D721Med (cell line): Measurements from ENCODE around the gene ACP6.

ENCODE experiments used
- DNase-seq: peaks from one replicate; pipeline ENCODE4 v3.0.0; 2011; ENCODE audit warnings: low spot score; ENCODE audit not compliant: insufficient read length
- FAIRE-seq: peaks from 2 replicates; lab custom pipeline; 2011; peaks lifted over from hg19 to GRCh38; lab: Jason Lieb, UNC
- TF ChIP-seq, protein P1 (sequence below): IDR thresholded peaks from 2 replicates; pipeline ENCODE4 v1.5.1; 2012; ENCODE audit warnings: mild to moderate bottlenecking, control low read depth; ENCODE audit not compliant: insufficient read depth; ENCODE audit errors: missing control alignments

Gene ACP6

DNA sequence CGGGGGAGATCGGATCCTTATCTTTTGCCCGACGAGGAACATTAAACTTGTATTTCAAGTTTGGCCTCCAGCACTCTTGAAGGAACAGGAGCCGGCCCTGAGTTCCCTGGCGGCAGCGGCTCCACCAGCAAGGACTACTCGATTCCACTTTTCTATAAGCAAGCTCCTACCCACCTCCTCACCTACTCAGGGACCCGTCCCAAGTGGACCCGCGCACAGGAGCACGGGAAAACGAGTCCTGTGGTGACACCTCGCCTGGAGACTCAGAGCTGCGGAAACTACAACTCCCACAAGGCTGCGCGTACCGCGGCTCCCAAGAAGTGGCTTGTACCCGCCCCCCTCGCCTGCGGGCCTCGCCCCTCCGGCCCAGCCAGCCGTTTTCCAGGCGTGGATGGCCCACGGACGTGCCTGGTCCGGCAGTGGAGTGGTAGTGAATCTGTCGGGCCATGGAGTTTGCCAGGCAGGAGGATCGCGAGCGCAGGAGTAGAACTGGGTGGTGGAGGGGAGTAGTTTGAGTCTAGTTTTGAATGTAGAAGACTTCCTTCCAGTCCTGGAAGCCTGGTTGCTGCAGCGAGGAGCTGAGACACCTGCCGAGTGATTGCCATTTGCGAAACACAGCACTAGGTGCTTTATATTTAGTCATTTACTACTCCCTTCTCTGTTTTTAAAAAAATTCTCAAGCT is at the start of gene ACP6:
ACP6 (minus strand) TSS at position 206 of the 683 bp plus-strand sequence. CDS start 476 bp downstream, outside the sequence.
- DNase-seq (peak; percentile 96), FAIRE-seq (no peak)
- TF ChIP-seq, protein P1, sequence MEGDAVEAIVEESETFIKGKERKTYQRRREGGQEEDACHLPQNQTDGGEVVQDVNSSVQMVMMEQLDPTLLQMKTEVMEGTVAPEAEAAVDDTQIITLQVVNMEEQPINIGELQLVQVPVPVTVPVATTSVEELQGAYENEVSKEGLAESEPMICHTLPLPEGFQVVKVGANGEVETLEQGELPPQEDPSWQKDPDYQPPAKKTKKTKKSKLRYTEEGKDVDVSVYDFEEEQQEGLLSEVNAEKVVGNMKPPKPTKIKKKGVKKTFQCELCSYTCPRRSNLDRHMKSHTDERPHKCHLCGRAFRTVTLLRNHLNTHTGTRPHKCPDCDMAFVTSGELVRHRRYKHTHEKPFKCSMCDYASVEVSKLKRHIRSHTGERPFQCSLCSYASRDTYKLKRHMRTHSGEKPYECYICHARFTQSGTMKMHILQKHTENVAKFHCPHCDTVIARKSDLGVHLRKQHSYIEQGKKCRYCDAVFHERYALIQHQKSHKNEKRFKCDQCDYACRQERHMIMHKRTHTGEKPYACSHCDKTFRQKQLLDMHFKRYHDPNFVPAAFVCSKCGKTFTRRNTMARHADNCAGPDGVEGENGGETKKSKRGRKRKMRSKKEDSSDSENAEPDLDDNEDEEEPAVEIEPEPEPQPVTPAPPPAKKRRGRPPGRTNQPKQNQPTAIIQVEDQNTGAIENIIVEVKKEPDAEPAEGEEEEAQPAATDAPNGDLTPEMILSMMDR: no peak

DNA sequence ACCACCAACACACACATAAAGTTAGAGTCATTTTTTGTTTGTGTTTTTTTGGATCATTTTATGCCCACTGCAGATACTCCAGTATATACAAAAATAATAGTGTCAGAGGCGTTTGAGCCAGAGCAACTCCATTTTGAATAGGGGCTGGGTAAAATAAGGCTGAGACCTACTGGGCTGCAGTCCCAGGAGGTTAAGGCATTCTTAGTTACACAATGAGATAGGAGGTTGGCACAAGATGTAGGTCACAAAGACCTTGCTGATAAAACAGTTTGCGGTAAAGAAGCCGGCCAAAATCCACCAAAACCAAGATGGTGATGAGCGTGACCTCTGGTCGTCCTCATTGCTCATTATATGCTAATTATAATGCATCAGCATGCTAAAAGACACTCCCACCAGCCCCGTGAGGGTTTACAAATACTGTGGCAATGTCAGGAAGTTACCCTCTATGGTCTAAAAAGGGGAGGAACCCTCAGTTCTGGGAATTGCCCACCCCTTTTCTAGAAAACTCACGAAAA is 49.4 kb upstream of the ACP6 start:
- no peak for DNase-seq
- TF ChIP-seq, protein P1: no peak
- FAIRE-seq: no peak

DNA sequence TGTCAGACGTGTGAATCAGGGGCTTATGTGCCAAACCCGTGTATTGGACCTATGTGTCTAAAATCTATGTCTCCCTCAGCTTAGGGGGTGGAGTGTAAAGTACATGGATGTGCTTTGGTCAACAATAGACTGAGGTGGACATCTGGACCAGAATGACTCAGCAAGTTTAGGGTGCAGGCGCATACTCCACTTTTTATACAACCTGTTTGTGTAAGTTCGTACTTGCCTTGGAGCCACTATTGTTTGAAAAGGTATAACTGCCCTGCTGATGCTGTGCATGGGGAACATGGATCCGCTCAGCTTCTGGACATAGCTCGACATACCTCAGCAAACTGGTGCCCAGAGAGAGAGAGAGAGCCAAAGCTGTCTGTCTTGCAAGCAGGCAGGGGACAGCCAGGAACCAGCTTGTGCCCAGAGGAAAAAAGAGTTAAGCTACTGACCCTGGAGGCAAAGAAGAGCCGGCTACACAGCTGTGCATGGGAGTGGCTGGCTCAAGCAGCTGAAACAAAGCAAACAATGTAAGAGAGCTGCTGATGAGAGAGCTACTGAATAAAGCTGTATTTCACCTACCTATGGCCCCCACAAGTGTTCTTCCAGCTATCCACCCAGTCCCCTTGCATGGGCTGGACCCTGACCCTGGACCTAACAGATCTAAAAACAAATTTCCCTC is 48.8 kb upstream of the ACP6 start:
- DNase-seq (no peak), FAIRE-seq (no peak)
- TF ChIP-seq, protein P1: no peak

DNA sequence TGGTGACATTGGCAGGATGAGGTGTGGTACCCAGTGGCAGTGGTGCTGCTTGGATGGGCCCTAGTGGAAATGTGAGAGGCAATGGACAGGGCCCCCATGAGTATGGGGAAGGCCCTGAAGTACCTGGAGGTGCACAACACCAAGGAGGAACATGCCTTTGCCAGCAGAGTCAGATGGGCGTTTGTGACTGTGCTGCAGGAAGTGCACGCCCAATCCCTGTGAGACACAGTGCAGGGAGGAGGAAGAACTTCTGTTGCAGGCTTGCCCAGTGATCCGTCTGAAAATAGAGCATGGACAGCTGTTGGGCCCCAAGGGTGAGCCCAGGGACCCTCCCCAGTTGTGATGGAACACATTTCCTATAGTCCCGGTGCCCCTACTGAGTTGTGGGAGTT is 47.4 kb upstream of the ACP6 start:
- DNase-seq (no peak), FAIRE-seq (no peak)
- TF ChIP-seq, protein P1: no peak

DNA sequence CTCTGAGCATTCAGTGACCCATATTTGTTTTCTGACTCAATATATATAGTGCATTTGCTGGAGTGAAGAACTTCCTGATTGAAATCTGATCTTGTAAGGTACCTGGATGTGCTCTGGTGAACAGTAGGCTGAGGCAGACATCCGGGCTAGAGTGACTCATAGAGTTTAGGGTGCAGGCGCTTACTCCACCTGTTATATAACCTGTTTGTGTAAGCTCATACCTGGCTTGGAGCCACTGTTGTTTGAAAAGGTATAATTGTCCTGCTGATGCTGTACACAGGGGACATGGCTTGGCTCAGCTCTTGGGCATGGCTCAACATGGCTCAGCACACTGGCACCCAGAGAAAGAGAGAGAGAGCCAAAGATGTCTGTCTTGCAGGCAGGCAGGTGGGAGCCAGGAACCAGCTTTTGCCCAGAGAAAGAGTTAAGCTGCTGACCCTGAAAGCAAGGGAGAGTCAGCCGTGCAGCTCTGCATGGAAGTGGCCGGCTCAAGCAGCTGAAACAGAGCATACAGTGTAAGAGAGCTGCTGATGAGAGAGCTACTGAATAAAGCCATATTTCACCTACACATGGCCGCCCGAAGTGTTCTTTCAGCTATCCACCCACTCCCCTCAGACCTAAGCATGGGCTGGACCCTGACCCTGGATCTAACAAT is 46.9 kb upstream of the ACP6 start:
- TF ChIP-seq, protein P1: no peak
- no peak for DNase-seq
- no peak for FAIRE-seq

DNA sequence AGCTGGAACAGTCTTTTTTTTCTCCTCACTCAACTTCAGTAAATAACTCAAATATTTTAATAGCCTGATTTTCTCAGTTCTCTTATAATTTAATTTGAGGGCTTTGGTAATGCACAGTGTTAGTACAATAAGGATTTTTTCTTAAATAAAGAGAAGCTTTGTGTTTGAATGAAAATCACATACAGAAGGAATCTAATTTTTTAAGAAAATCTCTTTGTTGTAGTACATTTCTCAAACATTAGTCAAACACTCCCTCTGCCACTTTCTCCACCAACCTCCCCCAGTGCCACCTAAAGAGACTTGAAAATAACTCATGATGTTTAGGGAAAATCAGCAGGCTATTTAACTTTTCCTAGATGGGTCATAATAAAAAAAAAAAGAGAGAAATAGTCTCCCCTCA is 42.3 kb upstream of the ACP6 start:
- TF ChIP-seq, protein P1: no peak
- no peak for FAIRE-seq
- no peak for DNase-seq
